Suprapubic skin (tissue), 4 donors: ENCODE measurements around the gene PCDH1. TPM values are rescaled to one million over a fixed set of nuclear protein-coding genes. Genes with fewer than 3 reads are reported as not detected.

Experiments
- DNase-seq, 2 donors: peaks; one replicate each; pipeline ENCODE4 v3.0.0-alpha.2; 2019; ENCODE audit warnings: low spot score in 2 of 2
- H3K27ac ChIP-seq: fragments of 200-600 bp; sonication (generic); one replicate; pipeline ENCODE4 v1.5.1; 2019
- H3K27me3 ChIP-seq: fragments of 200-600 bp; sonication (generic); one replicate; pipeline ENCODE4 v1.5.1; 2019
- H3K36me3 ChIP-seq: fragments of 200-600 bp; sonication (generic); one replicate; pipeline ENCODE4 v1.5.1; 2019
- H3K4me1 ChIP-seq: fragments of 200-600 bp; sonication (generic); one replicate; pipeline ENCODE4 v1.5.1; 2019
- H3K4me3 ChIP-seq: fragments of 200-600 bp; sonication (generic); one replicate; pipeline ENCODE4 v1.5.1; 2019; ENCODE audit warnings: mild to moderate bottlenecking
- H3K9me3 ChIP-seq: fragments of 200-600 bp; sonication (generic); one replicate; pipeline ENCODE4 v1.5.1; 2019
- EP300 ChIP-seq: sonication (generic); formaldehyde crosslinking; IDR thresholded peaks from one replicate; pipeline ENCODE4 v1.6.1; 2017; ENCODE audit warnings: antibody characterized with exemption
- POLR2A ChIP-seq, 2 donors: fragments of 450-650 bp; IDR thresholded peaks; one replicate each; pipeline ENCODE4 v1.6.1; 2017; ENCODE audit warnings: antibody characterized with exemption in 2 of 2, mild to moderate bottlenecking in 2 of 2, moderate library complexity in 2 of 2
- POLR2AphosphoS5 ChIP-seq, 3 donors: sonication (generic); formaldehyde crosslinking; IDR thresholded peaks; one replicate each; pipeline ENCODE4 v1.6.1; 2017; ENCODE audit warnings: antibody characterized with exemption in 3 of 3
- WGBS: methylation state at CpG from one replicate; pipeline ENCODE4 v1.1.5; 2018; 5-methylcytosine and 5-hydroxymethylcytosine counted together
- total RNA-seq, 4 donors: library from RNA; depleted of rRNA; stranded (reverse); fragments of >200 nt; gene quantifications; one replicate each; pipeline ENCODE4 v1.1.0, GENCODE V29; 2016
- TF ChIP-seq, protein P1 (sequence below), 2 donors: fragments of 200-600 bp in 1 of 2; fragments of 450-650 bp in 1 of 2; sonication (generic) in 1 of 2; IDR thresholded peaks; one replicate each; pipeline ENCODE4 v1.5.1; 2016 to 2019; ENCODE audit warnings: antibody characterized with exemption in 2 of 2, mild to moderate bottlenecking in 1 of 2, moderate library complexity in 1 of 2

PCDH1 gene
- total RNA-seq, 4 donors from 2014 or later = 76.2 to 122 (median 89.5) TPM

DNA sequence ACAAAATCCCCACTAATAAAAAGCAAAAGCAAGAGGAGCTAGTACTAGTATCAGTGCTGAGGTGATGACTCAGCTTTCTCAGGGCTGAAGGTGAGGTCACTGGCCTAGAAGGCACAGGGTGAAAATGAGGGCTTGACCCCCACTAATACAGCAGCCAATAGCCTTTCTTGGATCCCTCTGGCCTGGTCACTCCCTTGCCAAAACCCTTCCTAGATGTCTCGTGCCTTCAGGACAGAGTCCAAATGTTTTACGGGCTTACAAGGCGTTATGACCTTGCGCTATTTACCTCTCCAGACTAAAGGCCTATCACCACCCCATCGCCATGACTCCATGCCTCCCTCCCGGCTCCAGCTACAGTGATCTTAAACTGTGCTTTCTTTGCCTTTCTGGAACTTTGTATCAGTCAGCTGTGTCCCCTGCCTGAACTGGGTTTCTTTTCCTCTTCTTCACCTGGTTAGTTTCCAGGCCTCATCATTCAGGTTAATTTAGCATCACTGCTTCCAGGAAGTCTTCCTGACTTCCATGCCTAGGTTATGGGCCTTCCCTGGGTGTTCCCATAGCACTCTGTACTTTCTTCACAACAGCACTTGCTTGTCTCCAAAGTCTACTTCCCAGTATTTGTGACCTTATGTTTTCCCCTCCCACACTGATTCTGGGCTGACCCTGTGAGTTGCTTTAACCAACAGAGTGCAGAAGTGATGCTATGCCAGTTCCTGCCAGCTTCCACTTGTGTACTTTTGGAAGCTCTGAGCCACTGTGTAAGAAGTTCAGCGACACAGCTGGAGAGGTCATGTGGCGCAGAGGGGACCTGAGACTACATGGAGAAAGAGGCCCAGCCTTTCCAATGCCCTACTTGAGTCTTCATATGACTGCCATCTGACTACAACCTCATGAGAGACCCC is 41.3 kb upstream of the PCDH1 start:
- no peak overlapping the region for H3K4me3 ChIP-seq
- no peak overlapping the region for H3K27ac ChIP-seq
- H3K9me3 ChIP-seq = no peaks in the 10 kb centered on the region
- 90% methylated on average over 8 of the region's 8 CpGs for WGBS
- no peaks in the 10 kb centered on the region for H3K27me3 ChIP-seq
- DNase-seq = no peak
- TF ChIP-seq, protein P1, sequence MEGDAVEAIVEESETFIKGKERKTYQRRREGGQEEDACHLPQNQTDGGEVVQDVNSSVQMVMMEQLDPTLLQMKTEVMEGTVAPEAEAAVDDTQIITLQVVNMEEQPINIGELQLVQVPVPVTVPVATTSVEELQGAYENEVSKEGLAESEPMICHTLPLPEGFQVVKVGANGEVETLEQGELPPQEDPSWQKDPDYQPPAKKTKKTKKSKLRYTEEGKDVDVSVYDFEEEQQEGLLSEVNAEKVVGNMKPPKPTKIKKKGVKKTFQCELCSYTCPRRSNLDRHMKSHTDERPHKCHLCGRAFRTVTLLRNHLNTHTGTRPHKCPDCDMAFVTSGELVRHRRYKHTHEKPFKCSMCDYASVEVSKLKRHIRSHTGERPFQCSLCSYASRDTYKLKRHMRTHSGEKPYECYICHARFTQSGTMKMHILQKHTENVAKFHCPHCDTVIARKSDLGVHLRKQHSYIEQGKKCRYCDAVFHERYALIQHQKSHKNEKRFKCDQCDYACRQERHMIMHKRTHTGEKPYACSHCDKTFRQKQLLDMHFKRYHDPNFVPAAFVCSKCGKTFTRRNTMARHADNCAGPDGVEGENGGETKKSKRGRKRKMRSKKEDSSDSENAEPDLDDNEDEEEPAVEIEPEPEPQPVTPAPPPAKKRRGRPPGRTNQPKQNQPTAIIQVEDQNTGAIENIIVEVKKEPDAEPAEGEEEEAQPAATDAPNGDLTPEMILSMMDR (IDR thresholded peaks at IDR 0.05) = no peak
- no peak for TF ChIP-seq POLR2A (IDR thresholded peaks at IDR 0.05)
- no peak for TF ChIP-seq POLR2AphosphoS5 (IDR thresholded peaks at IDR 0.05)
- TF ChIP-seq EP300 = no peak
- H3K36me3 ChIP-seq = no peaks in the 10 kb centered on the region
- peaks cover 16% of the 10 kb centered on the region for H3K4me1 ChIP-seq

DNA sequence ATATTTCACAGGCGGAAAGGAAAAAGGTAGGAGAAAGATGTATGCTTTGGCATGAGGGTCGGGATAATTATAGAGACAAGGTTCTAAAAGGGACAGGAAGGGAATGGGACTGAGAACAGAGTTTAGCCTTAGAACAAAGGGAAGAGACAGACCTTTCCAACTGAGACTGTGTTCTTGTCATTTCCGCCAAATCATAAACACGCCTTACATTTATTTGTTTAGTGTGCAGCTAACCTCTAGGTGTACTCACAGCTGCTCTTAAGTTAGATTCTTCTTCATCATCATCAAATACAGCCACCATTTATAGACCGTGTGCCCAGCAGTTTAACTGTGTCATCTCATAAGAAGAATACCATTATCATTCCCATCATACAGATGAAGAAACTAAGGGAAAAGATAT is 39.5 kb upstream of the PCDH1 start:
- TF ChIP-seq EP300 (no peak), POLR2A (IDR thresholded peaks at IDR 0.05) (no peak), POLR2AphosphoS5 (IDR thresholded peaks at IDR 0.05) (no peak)
- TF ChIP-seq, protein P1 (IDR thresholded peaks at IDR 0.05) = no peak
- no peaks in the 10 kb centered on the region for H3K9me3 ChIP-seq
- WGBS = 78% methylated on average over 5 of the region's 5 CpGs

DNA sequence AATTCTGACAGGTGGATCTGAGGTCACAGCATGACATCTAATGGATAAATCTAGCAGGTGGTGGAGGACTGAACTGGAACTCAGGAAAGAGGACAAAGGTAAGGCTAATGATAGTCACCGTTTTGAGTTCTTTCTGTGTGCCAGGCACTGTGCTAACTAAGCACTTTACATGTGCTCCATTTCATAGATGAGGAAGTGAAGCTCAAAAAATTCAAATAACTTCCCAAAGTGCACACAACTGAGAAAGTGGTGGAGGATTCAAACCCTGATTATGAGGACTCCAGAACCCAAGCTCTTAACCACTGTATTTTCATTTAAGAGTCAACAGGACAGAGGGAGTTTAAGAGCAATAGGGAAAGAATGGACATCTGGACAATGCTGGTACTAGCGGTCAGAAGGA is 38.3 kb upstream of the PCDH1 start:
- peaks cover 6% of the 10 kb centered on the region for H3K27me3 ChIP-seq
- 69% methylated on average over 2 of the region's 2 CpGs for whole genome bisulfite sequencing
- H3K9me3 ChIP-seq = no peaks in the 10 kb centered on the region
- H3K4me3 ChIP-seq = no peak overlapping the region
- TF ChIP-seq POLR2AphosphoS5 (IDR thresholded peaks at IDR 0.05) = no peak
- no peak overlapping the region for H3K27ac ChIP-seq
- H3K36me3 ChIP-seq = no peaks in the 10 kb centered on the region
- no peak for DNase-seq
- peaks cover 11% of the 10 kb centered on the region for H3K4me1 ChIP-seq

More for the DNA sequence above, 39.5 kb upstream of the PCDH1 start:
- H3K27ac ChIP-seq = no peak overlapping the region
- no peak overlapping the region for H3K4me3 ChIP-seq
- H3K4me1 ChIP-seq = peaks cover 14% of the 10 kb centered on the region
- no peak for DNase-seq
- peaks cover 3% of the 10 kb centered on the region for H3K27me3 ChIP-seq
- no peaks in the 10 kb centered on the region for H3K36me3 ChIP-seq

DNA sequence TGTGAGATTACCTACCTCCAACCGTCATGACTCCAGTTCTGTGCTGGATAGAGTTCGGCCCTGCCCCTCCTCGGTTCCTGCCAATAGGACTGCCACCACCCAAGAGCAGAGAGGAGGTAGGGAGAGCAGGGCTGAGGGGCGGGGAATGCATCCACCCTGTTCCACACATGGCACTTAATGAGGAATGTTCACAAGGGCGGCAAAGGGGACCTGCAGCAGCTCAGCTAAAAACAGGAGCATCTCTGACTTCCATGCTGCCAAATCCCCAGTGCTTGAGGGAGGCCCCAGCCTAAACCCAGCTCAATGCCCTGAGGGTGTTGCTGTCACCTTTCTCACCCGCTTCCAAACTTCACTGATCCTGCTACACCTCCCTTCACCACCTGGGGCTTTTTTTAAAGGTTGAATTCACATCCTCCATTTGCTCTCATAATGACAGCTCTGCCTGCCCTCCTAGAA is 37.7 kb upstream of the PCDH1 start:
- Histone ChIP-seq H3K27ac (no peak overlapping the region), H3K4me1 (peaks cover 11% of the 10 kb centered on the region), H3K36me3 (no peaks in the 10 kb centered on the region), H3K4me3 (no peak overlapping the region), H3K27me3 (peaks cover 6% of the 10 kb centered on the region), H3K9me3 (no peaks in the 10 kb centered on the region)
- WGBS = 58% methylated on average over 6 of the region's 6 CpGs
- TF ChIP-seq EP300 = no peak
- no peak for TF ChIP-seq POLR2AphosphoS5 (IDR thresholded peaks at IDR 0.05)
- no peak for TF ChIP-seq POLR2A (IDR thresholded peaks at IDR 0.05)
- TF ChIP-seq, protein P1 (IDR thresholded peaks at IDR 0.05) = no peak
- DNase-seq = no peak

DNA sequence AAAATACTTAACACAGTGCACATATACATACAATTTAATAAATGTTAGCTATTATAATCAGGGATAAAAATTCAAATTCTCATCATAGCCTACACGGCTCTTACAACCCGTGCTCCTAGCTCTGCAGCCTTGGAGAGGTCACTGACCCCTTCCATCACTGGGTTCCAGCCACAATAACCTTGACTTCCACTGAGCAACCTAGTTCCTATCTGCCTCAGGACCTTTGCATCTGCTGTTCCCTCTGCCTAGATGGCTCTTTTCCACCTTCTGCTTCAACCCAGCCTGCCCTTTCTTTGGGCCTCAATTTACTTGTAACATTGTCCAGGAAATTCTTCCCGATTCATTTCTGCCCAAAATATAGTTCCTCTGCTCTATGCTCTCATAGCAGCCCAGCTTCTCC is 36.6 kb upstream of the PCDH1 start:
- TF ChIP-seq EP300 (no peak), POLR2AphosphoS5 (IDR thresholded peaks at IDR 0.05) (no peak), POLR2A (IDR thresholded peaks at IDR 0.05) (no peak)
- TF ChIP-seq, protein P1 (IDR thresholded peaks at IDR 0.05) = no peak
- no peak overlapping the region for H3K4me3 ChIP-seq
- H3K4me1 ChIP-seq = peaks cover 11% of the 10 kb centered on the region
- no peaks in the 10 kb centered on the region for H3K9me3 ChIP-seq
- no peak overlapping the region for H3K27ac ChIP-seq
- H3K36me3 ChIP-seq = no peaks in the 10 kb centered on the region
- 96% methylated on average over 3 of the region's 3 CpGs for WGBS
- DNase-seq = no peak
- peaks cover 6% of the 10 kb centered on the region for H3K27me3 ChIP-seq
